ENCODE data around the gene SLIT3.
A peak's percentile ranks its signal among the peaks of the same experiment; 100 is the strongest.
"Not testable (repeated sequence)": the region's sequence is repeated elsewhere in the genome, so short reads cannot be mapped to it uniquely, and the experiment has no call there.

SLIT3 gene

DNA sequence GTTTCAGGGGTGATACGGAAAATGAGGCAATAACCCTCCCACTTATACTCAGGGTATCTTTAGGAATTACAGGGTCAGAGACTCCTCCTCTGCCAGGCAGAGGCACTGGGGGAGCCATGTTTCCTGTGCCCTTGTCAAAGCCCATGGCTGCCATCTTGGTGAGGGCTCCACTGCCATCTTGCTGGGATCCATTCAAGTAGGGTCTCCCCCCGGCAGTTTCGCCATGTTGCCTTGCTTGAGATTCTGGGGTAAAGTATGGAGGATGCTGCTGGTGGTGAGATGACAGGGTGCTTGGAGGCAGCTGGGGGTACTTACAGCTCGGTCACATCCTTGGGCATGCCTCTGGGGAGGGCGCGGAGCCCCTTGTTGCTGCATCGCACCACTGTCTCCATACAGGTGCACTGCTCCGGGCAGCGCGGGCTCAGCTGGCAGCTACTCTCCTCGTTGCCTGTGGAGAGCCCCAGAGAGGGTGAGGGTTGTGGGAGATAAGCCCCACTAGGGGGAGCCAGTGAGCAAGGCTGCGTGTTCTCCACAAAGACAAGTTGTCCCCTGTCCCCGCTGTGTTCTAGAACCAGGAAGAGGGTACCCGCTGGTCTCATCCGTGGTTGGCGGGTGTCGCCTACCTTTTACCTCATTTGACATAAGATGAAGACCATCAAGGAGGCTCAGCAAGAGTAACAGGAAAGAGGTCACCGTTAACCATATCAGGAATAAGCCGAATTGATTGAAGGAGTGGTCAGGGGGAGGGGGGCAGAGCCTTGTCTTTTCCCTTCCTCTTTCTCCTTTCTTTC lies 552.8 kb downstream of the SLIT3 start:
- TF ChIP-seq, protein P1, sequence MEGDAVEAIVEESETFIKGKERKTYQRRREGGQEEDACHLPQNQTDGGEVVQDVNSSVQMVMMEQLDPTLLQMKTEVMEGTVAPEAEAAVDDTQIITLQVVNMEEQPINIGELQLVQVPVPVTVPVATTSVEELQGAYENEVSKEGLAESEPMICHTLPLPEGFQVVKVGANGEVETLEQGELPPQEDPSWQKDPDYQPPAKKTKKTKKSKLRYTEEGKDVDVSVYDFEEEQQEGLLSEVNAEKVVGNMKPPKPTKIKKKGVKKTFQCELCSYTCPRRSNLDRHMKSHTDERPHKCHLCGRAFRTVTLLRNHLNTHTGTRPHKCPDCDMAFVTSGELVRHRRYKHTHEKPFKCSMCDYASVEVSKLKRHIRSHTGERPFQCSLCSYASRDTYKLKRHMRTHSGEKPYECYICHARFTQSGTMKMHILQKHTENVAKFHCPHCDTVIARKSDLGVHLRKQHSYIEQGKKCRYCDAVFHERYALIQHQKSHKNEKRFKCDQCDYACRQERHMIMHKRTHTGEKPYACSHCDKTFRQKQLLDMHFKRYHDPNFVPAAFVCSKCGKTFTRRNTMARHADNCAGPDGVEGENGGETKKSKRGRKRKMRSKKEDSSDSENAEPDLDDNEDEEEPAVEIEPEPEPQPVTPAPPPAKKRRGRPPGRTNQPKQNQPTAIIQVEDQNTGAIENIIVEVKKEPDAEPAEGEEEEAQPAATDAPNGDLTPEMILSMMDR (IDR thresholded peaks at IDR 0.05; ENCODE audit: insufficient read depth, missing control alignments) = peak; percentile 74
- FAIRE-seq (no peak), DNase-seq (ENCODE audit: insufficient read length, low spot score) (peak; percentile 77)

DNA sequence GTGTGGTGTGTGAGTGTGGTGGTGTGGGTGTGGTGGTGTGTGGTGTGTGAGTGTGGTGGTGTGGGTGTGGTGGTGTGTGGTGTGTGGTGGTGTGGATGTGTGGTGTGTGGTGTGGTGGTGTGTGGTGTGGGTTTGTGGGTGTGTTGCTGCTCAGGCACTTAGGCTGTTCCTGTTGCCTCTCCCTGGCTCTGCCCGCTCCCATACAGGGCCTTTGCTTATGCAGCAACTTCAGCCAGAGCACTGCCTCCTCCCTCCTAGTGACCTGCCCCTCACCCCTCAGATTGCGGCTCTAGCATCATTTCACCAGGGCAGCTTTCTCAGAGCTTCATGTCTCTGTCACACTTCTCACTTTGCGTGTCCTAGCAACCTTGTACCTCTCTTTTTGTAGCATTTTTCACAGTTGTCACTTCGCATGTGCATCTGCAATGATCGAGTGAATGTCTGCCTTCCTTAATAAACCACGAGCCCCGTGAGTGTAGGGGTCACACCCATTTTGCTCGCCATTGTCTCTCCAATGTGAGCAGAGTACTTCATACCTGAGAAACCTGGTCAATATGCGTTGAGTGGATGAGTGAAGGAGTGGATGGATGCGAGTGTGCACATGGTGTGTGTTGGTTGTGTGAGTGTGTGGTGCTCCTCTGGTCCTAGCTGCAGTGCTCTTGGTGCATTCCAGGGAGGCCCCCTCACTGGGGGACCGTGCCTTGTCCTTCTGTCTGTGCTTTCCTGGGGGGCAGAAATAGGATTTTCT lies 553.9 kb downstream of the SLIT3 start:
- TF ChIP-seq, protein P1 (IDR thresholded peaks at IDR 0.05; ENCODE audit: insufficient read depth, missing control alignments) = no peak
- FAIRE-seq = no peak
- no peak for DNase-seq (ENCODE audit: insufficient read length, low spot score)

DNA sequence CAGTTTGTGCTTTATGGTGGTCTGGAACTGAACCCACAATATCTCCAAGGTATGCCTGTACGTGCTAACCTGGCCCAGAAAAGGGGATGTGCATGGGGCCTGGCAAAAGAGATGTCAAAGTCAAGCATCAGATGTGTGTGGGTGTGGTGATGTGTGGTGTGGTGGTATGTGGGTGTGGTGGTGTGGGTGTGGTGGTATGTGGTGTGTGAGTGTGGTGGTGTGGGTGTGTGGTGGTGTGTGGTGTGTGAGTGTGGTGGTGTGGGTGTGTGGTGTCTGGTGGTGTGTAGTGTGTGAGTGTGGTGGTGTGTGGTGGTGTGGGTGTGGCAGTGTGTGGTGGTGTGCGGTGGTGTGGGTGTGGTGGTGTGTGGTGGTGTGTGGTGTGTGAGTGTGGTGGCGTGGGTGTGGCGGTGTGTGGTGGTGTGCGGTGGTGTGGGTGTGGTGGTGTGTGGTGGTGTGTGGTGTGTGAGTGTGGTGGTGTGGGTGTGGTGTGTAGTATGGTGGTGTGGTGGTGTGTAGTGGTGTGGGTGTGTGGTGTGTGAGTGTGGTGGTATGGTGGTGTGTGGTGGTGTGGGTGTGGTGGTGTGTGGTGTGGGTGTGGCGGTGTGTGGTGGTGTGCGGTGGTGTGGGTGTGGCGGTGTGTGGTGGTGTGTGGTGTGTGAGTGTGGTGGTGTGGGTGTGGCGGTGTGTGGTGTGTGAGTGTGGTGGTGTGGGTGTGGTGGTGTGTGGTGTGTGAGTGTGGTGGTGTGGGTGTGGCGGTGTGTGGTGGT lies 554.6 kb downstream of the SLIT3 start:
- FAIRE-seq; DNase-seq (ENCODE audit: insufficient read length, low spot score): not testable (repeated sequence)

DNA sequence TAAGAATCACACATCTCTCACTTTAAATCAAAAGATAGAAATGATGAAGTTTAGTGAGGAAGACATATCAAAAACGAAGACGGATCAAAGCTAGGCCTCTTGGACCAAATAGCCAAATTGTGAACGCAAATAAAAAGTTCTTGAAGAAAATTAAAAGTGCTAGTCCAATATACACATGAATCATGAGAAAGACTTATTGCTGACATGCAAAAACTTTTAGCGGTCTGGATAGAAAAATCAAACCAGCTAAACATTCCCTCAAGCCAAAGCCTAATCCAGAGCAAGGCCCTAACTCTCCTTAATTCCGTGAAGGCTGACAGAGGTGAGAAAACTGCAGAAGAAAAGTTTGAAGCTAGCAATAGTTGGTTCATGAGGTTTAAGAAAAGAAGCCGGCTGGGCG lies 557.3 kb downstream of the SLIT3 start:
- FAIRE-seq (no peak), DNase-seq (ENCODE audit: insufficient read length, low spot score) (no peak)
- TF ChIP-seq, protein P1 (IDR thresholded peaks at IDR 0.05; ENCODE audit: insufficient read depth, missing control alignments) = no peak

DNA sequence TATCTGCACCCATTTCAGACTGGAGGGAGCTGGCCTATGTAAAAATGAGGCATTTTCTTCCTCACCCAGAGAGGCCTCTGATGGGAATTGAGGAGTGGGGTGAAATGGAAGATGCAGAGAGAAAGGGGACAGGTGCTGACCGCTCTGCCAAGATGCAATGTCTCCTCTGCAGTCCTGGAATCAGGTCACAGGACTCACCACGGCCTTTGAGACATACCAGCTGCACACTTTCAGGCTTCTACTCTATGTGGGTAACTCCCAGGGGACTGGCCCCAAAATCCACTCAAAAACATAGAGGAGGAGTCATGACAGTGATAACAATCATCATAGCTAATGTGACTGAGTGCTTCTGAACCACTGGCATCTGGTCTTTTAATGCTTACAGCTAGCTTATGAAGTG lies 558.6 kb downstream of the SLIT3 start:
- DNase-seq (ENCODE audit: insufficient read length, low spot score); FAIRE-seq: not testable (repeated sequence)

DNA sequence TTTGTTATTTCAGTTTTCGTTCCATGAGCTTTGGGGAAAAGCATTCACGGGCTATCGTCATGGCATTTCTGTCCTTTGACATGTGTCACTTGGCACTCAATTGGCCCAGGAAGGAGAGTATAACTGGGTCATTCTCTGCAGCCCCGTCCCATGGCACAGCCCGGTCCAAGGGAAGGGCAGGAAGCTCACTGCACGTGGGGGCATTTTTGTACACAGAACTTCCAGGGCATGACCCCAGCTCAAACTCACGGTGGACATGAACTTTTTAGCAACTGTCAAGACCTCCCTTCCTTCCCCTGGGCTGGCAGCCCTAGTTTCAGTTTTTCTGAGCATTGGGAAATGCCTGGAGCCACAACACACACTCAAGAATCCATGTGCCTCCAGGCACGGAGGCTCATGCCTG lies 560.1 kb downstream of the SLIT3 start:
- TF ChIP-seq, protein P1 (IDR thresholded peaks at IDR 0.05; ENCODE audit: insufficient read depth, missing control alignments) = no peak
- FAIRE-seq (no peak), DNase-seq (ENCODE audit: insufficient read length, low spot score) (no peak)

DNA sequence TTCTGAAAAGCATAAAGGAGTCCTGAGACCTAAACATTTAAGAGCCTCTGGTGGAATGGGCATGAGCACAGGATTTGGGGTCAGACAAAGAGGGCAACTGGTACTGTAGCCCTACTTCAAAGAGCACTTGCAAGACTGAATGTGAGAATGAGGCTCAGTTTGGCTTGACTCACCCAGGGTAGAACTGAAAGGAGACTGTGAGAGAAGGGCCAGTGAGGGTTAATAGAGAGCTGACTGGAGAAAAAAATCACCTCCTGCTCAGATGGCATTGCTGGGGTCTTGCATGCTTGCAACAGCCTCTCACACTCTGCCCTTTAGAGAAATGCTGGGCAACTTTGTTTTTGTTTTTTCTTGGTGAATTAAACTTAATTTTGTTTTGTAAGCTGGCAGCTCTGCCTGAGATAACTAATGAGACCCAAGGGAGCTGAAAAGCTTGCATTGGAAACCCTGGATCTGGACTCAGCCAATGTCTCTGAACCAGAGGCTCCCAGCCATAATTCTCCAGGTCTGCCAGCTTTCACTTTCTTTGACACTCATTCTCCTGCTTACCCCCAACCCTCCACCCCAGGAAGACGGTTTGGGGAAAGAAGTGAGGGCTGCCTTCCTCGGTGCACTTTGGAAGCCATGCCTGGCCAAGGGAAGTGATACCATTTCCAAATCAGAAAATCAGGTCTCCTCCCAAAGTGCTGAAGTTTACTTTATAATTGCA lies 560.7 kb downstream of the SLIT3 start:
- FAIRE-seq (no peak), DNase-seq (ENCODE audit: insufficient read length, low spot score) (no peak)
- TF ChIP-seq, protein P1 (IDR thresholded peaks at IDR 0.05; ENCODE audit: insufficient read depth, missing control alignments) = no peak

Measured in D721Med (cell line).